Effector CD8-positive, alpha-beta T cell (primary cell): ENCODE results near the gene ETS1.

Experiments
- DNase-seq: peaks from one replicate; lab custom pipeline; 2025; lab: John Stamatoyannopoulos, UW

The ETS1 gene

DNA sequence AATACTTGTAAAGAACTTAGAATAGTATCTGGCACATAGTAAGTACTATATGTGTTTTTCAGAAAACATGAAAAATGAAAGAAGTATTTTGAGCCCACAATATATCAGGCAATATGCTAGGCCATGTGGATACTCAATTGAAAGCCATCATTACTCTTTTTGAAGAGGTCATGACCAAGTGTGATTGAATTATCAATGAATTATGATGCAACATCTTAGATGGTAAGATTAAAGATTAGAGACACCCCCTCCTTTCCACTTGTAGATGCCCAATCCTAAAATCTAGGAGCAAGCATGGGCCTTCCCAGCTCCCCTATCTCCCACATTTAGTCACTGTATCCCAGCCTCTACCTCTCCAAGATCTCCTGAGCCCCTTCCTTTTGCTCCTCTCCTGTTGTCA, 154.4 kb downstream of the ETS1 start:
- DNase-seq, result no peak

DNA sequence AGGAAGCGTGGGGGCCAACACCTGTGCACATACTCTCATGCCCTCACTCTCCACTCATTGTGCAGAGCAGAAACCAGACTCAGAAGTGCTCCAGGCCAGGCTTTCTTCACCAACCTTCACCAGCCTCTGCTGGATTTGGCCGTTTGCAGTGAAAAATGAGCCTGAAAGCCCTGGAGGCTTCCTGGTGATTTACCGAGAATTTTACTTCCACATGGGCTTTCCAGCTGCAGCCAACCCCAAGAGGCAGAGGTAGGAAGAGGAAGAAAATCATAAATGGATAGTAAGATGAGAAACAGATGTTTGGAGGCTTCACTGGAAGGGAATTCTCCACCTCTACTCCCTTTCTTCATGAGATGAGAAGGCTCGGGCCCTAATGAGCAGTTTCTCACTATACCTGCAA, 155.4 kb downstream of the ETS1 start:
- DNase-seq, result no peak

DNA sequence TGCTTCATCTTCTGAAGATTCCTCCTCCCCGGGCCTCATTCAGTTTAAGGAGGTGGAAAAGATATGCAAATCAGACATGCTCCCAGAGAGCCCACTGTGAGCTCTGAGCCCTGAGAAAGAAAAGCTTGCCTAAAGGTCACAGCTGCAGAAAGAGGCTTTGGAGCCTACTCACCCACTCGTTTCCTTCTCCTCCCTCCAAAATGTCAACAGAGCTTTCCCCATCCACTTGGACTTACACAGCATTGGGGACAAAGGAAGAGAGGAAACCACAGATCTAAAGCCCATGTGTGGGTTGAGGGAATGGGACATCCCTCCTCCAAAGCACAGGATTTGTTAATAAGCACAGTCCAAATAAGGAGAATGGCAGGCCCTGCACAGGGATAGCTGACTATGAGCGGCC, 158.4 kb downstream of the ETS1 start:
- DNase-seq, result no peak

DNA sequence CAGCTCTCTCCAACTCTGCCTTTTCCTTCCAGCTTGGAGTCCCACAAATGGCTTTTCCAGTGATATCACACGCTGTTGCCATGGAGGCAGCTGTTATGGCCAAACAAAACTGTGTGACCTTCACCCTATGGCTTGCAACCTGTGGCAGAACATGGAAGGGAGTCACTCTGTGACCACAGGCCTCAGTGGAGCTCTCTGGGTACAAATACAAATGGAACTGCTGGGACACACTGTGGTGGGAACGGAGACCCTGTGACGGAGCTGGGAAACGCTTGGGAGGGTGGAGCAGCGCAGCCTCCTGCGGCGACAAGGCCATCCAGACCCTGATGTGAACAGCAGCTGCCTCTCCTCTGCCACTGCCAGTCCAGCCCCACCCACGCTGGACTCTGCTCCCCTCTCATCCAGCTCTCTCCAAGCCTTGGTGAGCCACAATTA, 162.5 kb downstream of the ETS1 start:
- DNase-seq, result no peak

DNA sequence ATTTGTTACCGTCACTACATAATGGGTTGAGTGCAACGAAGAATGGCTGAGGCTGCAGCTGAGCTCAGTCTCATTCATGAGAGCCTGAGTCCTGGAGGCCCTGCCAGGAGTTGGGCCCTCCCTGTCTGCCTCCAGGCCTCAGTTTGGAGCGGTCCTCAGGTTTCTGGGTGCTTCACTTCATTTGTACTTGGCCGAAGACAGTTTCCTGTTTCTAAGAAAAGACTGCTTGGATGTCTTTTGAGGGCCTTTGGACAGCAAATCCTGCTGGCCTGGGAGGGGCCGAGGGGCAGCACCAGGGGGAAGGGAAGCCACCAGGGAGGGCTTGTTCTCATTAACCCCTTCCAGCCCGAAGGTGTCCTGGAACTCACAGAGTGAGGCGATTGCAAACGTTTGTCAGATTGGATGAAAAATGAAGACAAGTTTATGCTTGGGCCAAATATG, 163.1 kb downstream of the ETS1 start:
- DNase-seq, result no peak

DNA sequence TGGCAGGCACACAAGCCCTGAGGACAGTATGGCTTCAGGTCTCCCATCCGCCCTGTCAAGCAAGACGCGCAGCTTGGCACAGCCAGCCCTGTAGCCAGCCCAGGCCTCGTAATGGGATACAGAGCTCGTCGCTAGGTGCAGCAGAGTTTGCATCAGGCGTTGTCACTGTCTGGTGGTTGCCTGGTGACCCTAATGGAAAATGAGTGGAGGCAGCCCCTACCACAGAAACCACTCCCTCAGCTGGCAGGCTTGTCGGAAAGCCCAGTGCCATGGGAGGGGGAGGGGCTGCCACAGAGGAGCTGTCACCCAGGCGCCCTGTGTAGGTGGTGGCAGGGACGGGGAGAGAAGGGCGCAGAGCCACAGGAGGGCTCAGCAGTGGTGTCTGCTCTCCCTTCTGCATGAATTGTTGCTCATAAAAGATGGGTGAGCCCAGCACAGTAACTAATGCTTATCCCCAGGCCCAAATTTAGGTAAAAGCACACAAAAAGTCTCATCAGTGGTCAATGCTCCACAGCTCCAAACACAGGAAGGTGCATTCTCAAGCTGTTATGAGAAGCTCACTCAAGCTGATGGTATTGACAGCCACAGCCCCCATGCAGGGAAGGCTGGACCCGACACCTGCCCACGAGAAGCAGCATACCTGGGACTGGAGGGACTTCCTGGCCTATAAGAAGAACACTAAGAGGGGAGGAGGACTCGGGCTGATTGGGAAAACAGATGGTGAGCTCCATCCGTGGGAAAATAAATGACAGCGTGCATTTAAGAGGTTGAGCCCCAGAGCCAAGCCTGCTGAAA, 164.6 kb downstream of the ETS1 start:
- peak; percentile 64 for DNase-seq

DNA sequence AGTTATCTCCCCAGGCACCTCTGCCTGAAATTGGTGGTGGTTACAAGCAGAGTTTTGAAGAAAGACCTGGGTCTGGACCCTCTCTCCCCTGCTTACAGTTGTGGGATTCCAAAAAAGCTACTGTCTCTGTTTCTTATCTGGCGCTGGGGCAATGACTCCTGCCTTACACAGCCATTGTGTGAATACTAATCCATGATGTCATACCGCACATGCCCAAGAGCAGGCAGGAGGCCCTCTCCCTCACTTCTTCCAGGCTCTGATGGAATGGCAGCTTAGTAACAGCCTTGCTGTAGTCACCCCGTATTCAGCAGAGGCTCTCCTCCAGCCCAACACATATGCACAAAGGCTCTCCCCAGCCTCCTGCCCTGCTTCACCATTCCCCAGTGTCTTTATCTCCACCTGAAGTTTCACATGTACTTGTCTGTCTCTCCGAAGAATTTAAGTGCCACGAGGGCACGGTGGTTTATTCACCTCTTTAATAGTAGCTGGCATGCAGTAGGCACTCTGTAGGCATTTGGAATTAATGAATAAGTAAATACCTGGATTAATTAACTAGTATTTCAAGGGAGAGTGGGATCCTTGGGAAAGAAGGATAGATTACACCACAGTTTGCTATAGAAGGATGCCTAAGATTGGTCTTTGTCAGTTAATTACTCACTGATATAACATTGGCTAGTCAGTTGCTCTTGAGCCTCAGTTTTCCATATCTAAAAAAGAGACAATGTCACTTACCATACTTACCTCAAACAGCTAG, 165.6 kb downstream of the ETS1 start:
- DNase-seq, result no peak

DNA sequence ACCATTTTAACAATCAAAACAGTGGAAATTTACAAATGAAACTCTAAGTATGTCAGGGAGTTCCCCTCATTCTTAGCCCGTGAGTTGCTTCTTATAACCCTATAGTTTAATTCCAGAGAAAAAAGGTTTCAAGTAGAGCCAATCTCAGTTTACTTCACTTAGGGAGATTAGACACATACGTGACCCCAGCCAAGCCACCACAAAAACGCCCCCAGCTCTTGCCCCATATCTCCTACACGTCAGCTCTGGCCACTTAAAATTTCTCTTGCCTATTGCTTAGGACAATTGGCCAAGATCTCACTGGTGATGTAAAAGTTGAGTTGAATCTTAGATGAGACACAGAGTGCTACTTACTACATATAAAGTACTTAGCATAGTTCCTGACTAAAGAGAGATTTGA, 166.4 kb downstream of the ETS1 start:
- DNase-seq, result no peak

DNA sequence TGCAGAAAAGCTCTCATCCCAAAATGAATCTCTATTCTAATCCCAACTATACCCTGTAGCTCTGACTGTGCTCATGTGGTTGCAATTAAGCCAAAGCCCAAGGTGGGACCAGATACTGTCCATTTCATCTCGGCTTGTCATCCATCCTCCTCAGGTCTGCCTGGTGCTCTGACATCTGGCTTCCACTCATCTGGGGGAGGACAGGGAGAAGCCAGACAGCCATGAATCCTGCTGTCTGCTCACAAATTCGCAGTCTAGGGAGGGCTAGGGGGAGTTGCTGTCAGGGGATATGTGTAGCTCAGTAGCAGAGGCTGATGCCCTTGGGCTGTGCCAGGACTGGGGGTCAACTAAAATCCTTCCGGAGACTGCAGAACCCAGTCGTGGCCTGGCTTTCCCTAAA, 167.1 kb downstream of the ETS1 start:
- no peak for DNase-seq

DNA sequence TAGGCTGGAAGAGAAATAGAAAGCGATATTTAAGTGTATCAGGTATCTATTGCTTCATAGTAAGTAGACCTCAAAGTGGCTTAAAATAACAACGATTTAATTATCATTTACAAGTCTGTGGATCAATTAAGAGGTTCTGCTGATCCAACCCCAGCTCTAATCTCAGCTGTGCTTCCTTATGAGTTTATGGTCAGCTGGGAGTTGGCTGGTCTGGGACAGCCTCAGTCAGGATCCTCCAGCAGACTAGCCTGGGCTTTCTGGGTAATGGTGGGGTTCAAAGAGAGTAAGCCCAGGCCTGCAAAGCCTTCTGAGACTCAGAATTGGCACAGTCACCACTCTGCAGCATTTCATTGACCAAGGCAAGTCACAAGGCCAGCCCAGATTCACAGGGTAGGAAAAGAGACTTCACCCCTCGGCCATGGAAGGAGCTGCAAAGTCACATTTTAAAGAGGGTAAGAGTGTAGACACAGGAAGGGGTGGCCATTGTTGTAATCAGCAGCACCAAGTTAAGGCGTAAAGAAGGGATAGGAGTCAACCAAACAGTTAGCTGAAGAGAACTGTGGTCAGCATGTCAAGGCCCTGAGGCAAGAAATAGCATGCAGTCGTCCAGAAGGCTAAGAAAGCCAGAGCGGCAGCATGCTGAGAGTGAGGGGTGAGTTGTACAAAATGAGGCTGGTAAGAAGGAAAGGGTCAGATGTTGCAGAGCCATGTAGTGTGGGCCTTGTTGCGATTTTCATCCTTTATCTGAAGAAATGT, 168.2 kb downstream of the ETS1 start:
- DNase-seq, result no peak

DNA sequence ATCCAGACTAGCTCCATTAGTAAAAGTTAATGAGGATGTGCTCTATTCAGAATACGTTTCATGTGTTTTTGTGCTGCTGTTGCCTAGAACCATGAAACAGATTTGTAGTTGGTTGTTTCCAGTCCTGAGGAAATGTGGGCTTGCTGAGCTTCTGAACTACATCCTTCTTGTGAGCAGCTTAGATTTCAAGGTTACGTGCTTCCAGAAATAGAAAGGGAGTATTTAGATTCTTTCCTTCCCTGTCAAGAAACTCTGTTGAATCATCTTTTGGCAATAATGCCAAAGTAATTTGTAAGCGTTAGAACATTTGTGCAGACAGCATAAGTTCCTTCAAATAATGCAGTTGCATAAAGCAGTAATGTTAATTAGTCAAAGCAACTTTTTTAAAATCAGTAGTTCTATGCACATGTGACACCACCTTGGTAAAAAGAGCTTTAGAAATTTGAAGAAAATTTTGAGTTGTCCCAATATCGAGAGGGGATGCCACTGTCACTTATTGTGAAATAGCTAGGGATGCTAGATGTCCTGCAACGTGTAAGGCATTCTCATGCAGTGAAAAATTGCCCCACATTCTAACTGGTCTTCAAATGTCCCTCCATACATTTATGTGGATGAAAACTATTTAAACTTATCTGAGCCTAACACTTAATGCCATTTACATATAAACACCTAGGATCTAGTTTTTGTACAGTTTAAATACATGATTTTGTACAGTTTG, 169.6 kb downstream of the ETS1 start:
- DNase-seq, result no peak

DNA sequence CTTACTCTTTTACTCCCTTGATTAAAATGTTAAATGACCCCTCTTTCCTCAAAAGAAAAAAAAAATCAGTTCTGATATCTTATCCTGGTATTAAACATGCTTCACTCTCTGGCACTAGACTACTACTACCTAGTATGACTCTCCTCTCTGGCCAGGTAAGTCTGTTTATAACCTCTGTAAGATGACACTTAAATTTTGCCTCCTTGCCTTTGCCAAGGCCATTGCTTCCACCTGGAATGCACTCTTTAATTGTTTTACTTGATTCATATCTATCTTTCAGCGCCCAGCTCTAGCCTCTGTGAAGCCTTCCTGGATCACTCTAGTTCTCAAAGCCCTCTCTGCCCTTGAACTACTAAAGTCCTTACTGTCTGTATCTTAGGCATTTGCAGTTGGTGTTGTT, 170.4 kb downstream of the ETS1 start:
- DNase-seq, result no peak

DNA sequence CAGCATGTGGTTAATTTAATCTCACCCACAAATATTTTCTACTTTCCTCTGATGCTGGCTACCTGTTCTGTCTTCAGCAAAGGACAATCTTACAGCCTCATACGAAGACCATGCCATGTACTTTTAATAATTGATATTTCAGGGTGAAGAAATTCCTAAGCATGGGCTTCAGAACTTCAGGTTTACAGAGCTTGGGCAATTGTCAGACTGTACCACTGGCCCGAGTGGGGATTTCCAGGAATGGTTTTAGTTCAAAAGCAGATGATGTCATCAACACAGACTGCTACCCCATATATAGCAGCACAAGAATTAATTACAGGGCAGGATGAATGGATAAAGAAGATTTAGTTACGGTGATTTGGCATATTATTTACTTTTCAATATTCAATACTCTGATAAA, 171.8 kb downstream of the ETS1 start:
- DNase-seq, result no peak

DNA sequence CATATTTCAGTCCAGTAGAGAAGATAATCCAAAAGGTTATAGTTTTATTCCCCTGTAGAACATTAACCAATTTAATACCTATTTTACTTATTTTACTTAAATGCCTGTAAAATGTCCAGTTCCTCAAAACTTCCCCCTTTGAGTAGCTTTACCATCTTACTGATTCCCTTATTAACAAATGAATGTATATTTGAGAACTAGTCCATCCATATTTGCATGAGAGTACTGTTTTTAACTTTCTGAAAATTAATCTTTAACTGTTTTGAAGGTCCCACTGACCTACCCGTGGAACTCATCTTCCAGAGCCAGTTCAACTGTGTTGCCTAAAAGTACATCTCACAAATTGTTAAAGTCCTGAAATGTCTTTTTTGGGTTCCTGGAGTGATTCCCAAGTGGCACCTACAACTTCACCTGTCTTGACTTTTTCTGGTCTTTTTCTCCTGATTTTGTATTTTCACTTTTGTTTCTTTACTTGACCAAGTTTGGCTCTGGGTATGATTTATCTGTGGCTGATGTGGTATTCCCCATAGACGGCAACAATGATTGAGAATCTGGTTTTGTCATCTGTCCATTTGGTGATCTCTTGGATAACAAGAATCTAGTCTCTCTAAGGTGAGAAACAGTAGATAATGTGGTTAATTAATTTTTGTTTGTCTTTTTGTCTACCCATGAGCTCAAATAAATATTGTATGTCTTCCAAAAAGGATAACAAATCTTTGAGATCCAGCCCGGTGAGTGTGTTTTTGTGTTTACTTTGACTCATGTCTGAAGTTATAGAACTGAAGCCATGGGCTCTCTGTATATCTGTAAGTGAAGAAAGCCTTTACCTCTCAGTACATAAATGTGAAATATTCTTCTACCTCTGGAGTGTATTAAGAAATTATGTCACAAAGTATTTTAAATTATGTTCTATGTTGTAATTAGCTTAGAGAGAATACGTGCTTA, 174.2 kb downstream of the ETS1 start:
- DNase-seq, result no peak

DNA sequence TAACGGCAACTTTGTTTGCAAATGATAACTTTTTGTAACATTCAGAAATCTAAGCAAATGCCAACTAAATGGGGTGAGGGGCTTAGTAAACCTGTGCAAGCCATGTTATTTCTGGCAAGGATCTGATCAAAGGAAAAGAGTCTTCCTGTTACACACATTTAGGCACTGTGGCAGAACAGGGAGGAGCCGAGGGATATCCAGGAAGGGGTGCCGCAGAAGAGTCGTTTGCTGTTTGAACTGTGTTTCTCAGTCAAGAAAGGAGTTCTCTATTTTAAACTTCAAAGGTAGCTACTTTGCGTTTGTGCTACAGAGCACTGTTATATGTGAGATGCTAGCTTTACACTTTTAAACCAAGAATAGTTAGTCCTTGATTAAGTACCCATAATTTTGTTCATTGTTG, 175.5 kb downstream of the ETS1 start:
- DNase-seq, result no peak

DNA sequence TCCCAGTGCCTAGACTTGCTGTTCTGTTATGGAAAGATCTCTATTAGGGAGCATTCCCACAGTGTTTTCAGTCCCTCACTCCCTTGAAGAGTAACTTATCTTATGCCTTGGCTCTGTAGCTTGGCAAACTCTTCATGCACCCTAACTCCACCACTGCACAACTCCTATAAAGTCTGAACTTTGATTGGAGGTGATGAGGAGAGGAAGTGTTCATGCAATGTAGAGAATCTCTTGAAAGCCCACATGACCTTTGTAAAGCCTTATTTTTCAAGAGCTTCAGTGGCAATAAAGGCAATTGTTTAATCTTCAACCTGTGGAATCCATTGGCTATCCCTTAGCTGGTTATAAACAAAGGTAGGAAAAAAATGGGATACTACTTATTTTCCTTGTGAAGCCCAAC, 176.2 kb downstream of the ETS1 start:
- DNase-seq, result no peak

DNA sequence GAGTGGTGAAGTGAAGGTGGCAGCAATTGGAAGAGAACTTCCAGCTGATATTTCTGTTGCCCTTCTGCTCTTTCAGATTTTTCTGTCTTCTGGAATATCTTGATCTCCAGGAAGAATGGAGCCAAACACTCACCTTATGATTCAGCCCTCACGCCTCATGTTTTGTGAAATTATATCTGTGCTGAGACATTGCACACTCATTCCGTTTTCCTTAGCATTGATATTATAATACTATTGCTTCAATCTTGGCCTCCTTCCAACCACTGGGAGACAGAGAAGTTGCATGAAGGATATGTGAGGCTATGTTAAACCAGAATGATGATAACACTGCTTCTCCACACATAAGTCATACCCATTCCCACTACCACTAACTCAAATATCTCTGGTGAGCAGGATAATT, 177.9 kb downstream of the ETS1 start:
- DNase-seq, result no peak
